Colonic mucosa (tissue), 4 donors: Measurements from ENCODE around the gene BTG4. TPM values are rescaled to one million over a fixed set of nuclear protein-coding genes. Genes with fewer than 3 reads are reported as not detected.

Experiments used
- DNase-seq: peaks from one replicate; pipeline ENCODE4 v3.0.0-alpha.2; 2020
- H3K27ac ChIP-seq: fragments of 200-600 bp; one replicate; pipeline ENCODE4 v1.8.0; 2021
- H3K27me3 ChIP-seq: fragments of 200-600 bp; one replicate; pipeline ENCODE4 v1.8.0; 2021
- H3K36me3 ChIP-seq: fragments of 200-600 bp; one replicate; pipeline ENCODE4 v1.8.0; 2021
- H3K4me1 ChIP-seq: fragments of 200-600 bp; one replicate; pipeline ENCODE4 v1.8.0; 2021; ENCODE audit warnings: mild to moderate bottlenecking
- H3K4me3 ChIP-seq: fragments of 200-600 bp; one replicate; pipeline ENCODE4 v1.8.0; 2021
- H3K9ac ChIP-seq, 2 donors: one replicate each; pipeline ENCODE4 v1.7.0; 2013; ENCODE audit warnings: control low read depth in 2 of 2, low read depth in 2 of 2, low read length in 2 of 2
- H3K9me3 ChIP-seq: fragments of 200-600 bp; one replicate; pipeline ENCODE4 v1.8.0; 2021
- intact Hi-C: fragments of 100-400 bp; cut with DNase I; formaldehyde crosslinking; loops from one replicate; pipeline ENCODE4 v1.14.1; 2022
- total RNA-seq, 2 donors: library from RNA; stranded (reverse); fragmentation: NEBNext Ultra II Directional in 1 of 2; extraction: Animal tissue kit (Norgen Biotek cat#: 25700) in 1 of 2; gene quantifications; one replicate each; pipeline ENCODE4 v1.2.1, GENCODE V29; 2021
- TF ChIP-seq, protein P1 (sequence below): fragments of 200-600 bp; IDR thresholded peaks from one replicate; pipeline ENCODE4 v1.8.0; 2022; ENCODE audit warnings: antibody characterized with exemption, mild to moderate bottlenecking
- donor health status: healthy.
- donor health status: DM: no; HTN: no; CAD: no.
- donor health status: DM: no; HTN: no; CAD: no.

The BTG4 gene
- total RNA-seq, 2 donors from 2014 or later, result not detected

DNA sequence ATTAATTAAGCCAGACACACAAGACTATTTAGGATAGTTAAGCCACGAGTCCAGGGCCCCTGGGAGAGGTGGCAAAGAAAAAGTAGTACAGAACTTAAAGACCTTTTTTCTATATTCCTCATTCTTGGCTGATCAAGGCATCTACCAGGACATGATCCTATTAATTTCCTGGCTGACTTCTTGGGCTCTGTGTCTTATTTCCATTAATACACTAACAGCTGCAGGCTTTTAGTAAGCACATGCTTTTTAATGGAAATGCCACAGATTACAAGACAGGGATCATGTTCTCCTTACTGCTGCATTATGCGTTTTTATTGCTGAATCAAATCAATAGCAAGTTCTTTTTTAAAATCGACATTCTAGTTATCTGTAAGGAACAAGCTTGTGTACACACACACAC is 35.2 kb downstream of the BTG4 start:
- H3K9me3 ChIP-seq, result no peaks in the 10 kb centered on the region
- H3K4me1 ChIP-seq, result no peaks in the 10 kb centered on the region
- TF ChIP-seq, protein P1, sequence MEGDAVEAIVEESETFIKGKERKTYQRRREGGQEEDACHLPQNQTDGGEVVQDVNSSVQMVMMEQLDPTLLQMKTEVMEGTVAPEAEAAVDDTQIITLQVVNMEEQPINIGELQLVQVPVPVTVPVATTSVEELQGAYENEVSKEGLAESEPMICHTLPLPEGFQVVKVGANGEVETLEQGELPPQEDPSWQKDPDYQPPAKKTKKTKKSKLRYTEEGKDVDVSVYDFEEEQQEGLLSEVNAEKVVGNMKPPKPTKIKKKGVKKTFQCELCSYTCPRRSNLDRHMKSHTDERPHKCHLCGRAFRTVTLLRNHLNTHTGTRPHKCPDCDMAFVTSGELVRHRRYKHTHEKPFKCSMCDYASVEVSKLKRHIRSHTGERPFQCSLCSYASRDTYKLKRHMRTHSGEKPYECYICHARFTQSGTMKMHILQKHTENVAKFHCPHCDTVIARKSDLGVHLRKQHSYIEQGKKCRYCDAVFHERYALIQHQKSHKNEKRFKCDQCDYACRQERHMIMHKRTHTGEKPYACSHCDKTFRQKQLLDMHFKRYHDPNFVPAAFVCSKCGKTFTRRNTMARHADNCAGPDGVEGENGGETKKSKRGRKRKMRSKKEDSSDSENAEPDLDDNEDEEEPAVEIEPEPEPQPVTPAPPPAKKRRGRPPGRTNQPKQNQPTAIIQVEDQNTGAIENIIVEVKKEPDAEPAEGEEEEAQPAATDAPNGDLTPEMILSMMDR, result no peak
- H3K36me3 ChIP-seq, result no peaks in the 10 kb centered on the region
- H3K4me3 ChIP-seq, result no peak overlapping the region
- H3K27me3 ChIP-seq, result no peaks in the 10 kb centered on the region
- no peak overlapping the region for H3K27ac ChIP-seq
- H3K9ac ChIP-seq, result no peak overlapping the region
- DNase-seq, result no peak
- intact Hi-C loops, result no loop called here

DNA sequence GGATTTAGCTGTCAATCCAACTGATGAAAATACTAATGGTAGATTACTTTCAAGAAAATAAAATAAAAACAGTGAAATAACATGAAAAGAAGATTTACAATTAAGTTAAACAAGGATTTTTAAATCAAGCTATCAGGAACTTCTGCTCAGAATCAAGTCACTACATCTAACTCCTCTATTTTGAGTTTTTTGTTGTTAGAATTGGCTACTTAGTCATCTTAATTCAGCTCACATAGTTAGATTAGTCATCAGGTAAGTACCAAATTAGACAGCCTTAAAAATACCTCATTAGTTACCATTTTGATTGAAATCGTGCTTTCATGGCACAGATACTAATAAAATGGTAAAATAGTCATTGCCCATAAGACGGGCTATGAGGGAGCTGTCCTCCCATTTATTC is 35.8 kb downstream of the BTG4 start:
- no peaks in the 10 kb centered on the region for H3K4me1 ChIP-seq
- no peaks in the 10 kb centered on the region for H3K36me3 ChIP-seq
- DNase-seq, result no peak
- no peak overlapping the region for H3K27ac ChIP-seq
- no peaks in the 10 kb centered on the region for H3K9me3 ChIP-seq
- no peak overlapping the region for H3K9ac ChIP-seq
- H3K4me3 ChIP-seq, result no peak overlapping the region
- intact Hi-C loops, result no loop called here
- no peaks in the 10 kb centered on the region for H3K27me3 ChIP-seq
- TF ChIP-seq, protein P1, result no peak

DNA sequence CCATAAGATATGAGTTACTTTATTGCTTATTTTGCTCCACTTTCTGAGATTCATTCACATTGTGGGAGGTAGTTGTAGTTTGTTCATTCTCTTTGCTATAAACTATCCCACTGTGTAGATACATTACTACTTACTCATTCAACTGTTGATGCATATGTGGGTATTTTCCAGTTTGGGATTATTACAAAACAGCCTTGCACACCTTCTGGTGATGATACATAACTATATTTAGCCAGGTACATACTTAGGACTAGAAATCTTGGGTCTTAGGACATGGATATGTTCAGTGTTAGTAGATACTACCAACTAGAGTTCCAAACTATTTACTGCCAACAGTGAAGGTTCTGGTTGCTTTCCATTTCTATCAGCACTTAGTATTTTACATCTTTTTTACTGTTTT is 37.8 kb downstream of the BTG4 start:
- DNase-seq, result no peak
- no peak overlapping the region for H3K4me3 ChIP-seq
- no peaks in the 10 kb centered on the region for H3K9me3 ChIP-seq
- H3K4me1 ChIP-seq, result no peaks in the 10 kb centered on the region
- intact Hi-C loops, result no loop called here
- TF ChIP-seq, protein P1, result no peak
- H3K27ac ChIP-seq, result no peak overlapping the region
- H3K27me3 ChIP-seq, result no peaks in the 10 kb centered on the region
- H3K36me3 ChIP-seq, result no peaks in the 10 kb centered on the region
- H3K9ac ChIP-seq, result no peak overlapping the region

DNA sequence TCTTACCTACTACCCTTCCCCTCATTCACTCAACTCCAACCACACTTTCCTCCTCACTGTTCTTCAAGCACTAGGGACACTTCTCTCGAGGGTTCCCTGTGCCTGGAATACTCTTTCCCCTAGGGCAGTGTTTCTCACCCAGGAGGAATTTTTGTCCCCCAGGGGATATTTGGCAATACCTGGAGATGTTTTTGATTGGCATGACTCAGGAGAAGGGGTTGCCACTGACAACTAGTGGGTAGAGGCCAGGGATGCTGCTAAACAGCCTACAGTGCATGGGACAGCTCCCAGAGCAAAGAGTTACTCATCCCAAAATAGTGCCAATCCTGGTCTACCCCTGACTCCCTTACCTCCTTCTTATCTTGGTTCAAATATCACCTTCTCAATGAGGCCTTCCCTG is 40.0 kb downstream of the BTG4 start:
- intact Hi-C loops, result no loop called here
- Histone ChIP-seq H3K27ac (no peak overlapping the region), H3K27me3 (no peaks in the 10 kb centered on the region), H3K9me3 (no peaks in the 10 kb centered on the region), H3K4me3 (no peak overlapping the region), H3K9ac (no peak overlapping the region), H3K36me3 (no peaks in the 10 kb centered on the region), H3K4me1 (no peaks in the 10 kb centered on the region)
- no peak for DNase-seq
- TF ChIP-seq, protein P1, result no peak

DNA sequence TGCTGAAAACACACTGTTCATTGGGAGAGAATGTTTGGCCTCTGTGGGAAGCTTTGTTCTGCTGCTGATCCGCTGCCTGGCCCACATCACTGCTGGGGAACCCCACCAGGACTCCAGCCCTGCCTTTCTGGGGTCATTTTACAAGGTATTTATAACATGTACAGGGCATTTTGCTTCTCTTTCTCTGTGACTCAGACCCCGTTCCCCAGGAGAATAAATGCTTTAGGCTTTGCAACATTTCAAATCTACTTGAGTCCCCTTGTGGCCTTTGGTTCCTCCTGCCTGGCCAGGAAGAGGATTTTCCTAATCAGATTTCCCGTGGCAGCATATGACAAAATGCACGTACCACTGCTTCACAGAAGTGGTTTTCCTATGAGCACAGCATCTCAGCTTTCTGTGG is 43.0 kb downstream of the BTG4 start:
- Histone ChIP-seq H3K4me1 (no peaks in the 10 kb centered on the region), H3K36me3 (no peaks in the 10 kb centered on the region), H3K4me3 (no peak overlapping the region), H3K9me3 (no peaks in the 10 kb centered on the region), H3K9ac (no peak overlapping the region), H3K27me3 (no peaks in the 10 kb centered on the region), H3K27ac (no peak overlapping the region)
- no peak for DNase-seq
- intact Hi-C loops, result no loop called here
- TF ChIP-seq, protein P1, result no peak

DNA sequence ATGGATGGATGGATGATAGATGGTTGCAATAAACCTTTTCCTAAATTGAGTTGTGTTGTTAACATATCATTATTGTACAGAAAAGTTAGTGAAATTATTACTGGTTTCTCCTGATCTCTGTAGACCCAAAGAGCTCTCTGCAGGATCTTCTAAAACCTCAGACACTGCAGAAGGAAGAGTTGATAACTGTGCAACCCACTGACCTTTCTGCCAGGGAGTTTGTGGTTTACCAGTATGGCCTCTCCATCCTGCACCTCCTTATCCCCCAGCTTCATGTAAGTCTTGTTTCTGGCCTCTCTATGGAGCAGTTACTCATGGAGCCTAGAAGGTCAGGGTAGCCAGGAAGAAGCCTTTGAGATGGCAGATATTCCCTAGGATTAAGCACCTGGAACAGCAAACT is 45.6 kb downstream of the BTG4 start:
- no peak overlapping the region for H3K9ac ChIP-seq
- intact Hi-C loops, result no loop called here
- H3K9me3 ChIP-seq, result no peaks in the 10 kb centered on the region
- no peaks in the 10 kb centered on the region for H3K4me1 ChIP-seq
- no peak overlapping the region for H3K27ac ChIP-seq
- H3K4me3 ChIP-seq, result no peak overlapping the region
- no peaks in the 10 kb centered on the region for H3K27me3 ChIP-seq
- DNase-seq, result no peak
- H3K36me3 ChIP-seq, result no peaks in the 10 kb centered on the region
- TF ChIP-seq, protein P1, result no peak
